ENCODE data around the gene ZFP69B.

Gene ZFP69B

DNA sequence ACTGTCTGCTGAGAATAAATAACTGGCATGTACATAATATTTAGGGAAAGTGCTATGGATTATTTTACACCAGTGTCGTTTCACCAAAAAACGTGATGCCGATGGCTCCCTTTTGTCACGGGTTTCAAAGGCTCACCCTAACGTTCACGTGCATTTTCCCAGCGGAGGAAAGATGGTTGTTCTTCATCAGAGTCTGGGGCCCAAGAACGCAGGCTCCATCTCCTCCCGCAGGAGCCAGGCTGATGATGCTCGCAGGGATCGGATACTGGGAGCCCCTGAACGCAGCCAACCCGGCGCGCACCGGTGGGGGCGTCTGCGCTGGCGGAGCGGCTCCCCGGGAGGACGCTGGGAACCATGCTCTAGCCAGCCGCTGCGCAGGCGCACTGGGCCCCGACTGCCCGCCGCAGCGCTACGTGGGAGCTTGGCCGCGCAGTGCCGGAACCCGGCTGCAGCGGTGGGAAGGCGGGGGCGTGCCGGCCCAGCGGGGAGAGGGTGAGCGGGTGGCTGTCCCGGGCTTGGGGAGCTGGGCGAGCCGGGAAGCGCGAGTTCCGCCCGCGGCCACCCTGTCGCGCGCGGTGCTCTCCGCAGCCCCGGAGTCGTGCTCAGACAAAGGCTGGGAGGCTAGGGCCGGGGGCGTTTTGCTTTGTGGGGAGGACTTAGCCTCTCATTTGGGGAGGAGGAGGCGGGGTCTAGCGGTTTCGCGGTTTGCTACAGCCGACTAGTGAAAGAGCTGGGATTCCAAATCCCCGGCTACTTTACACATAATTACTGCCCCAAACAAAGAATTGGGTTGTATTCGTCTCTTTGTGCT is at the start of gene ZFP69B:
TSS of gene ZFP69B (plus strand) at position 793 of the 811 bp plus-strand sequence. CDS start 486 bp downstream, outside the sequence.
- H3K4me1 Mint-ChIP-seq, result peaks cover 23% of the 10 kb centered on the region
- peak within 1 kb of the TSS; percentile 87 for H3K4me3 Mint-ChIP-seq
- H3K36me3 Mint-ChIP-seq (ENCODE audit: insufficient read depth), result peaks cover 7% of the 10 kb centered on the region
- H3K27me3 Mint-ChIP-seq, result no peaks in the 10 kb centered on the region
- H3K9me3 Mint-ChIP-seq, result peaks cover 19% of the 10 kb centered on the region
- ATAC-seq (replicated peaks; ENCODE audit: extremely low read depth, poor library complexity, severe bottlenecking) (peak; percentile 67), DNase-seq (ENCODE audit: low spot score in 2 of 2) (peak; percentile 73)
- H3K27ac Mint-ChIP-seq (ENCODE audit: low read depth), result peak within 1 kb of the TSS; percentile 88

DNA sequence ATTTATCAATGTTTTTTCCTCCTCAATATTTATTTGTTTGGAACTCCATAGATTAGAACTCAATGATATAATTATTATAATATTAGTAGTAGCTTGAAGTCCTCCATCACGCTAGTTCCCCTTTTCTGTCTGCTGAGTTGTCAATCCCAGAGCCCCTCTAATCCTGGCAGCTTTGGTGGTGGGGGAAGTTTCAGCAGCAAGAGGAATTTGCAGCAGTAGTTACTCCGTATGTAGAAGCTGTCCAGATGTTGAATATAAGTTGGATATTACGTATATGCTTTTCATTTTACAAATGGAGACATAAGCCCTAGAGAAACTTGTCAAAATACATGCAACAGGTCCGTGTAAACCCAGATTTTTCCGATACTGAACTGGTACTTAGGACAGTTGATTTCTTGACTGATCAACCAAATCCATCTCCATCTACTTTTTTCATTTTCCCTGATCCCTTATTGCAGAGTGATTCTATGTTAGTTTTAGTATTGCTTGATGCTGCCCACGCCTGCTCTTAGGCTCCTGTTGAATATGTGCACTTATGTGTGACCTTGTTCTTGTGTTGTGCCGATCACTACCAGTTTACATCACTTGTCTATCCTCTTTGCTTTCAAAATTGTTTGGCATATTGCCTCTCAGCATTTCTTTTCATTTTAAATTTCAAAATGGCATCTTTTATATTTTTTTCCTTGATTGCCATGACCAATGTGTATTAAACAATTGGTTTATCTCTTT is 48.6 kb upstream of the ZFP69B start:
- Mint-ChIP-seq H3K9me3 (no peaks in the 10 kb centered on the region), H3K4me3 (peak overlapping the region; percentile 15), H3K36me3 (ENCODE audit: insufficient read depth) (peaks cover 26% of the 10 kb centered on the region), H3K27ac (ENCODE audit: low read depth) (peak overlapping the region; percentile 80), H3K27me3 (no peaks in the 10 kb centered on the region), H3K4me1 (peaks cover 61% of the 10 kb centered on the region)
- ATAC-seq (replicated peaks; ENCODE audit: extremely low read depth, poor library complexity, severe bottlenecking), result no peak
- DNase-seq (ENCODE audit: low spot score in 2 of 2), result no peak

DNA sequence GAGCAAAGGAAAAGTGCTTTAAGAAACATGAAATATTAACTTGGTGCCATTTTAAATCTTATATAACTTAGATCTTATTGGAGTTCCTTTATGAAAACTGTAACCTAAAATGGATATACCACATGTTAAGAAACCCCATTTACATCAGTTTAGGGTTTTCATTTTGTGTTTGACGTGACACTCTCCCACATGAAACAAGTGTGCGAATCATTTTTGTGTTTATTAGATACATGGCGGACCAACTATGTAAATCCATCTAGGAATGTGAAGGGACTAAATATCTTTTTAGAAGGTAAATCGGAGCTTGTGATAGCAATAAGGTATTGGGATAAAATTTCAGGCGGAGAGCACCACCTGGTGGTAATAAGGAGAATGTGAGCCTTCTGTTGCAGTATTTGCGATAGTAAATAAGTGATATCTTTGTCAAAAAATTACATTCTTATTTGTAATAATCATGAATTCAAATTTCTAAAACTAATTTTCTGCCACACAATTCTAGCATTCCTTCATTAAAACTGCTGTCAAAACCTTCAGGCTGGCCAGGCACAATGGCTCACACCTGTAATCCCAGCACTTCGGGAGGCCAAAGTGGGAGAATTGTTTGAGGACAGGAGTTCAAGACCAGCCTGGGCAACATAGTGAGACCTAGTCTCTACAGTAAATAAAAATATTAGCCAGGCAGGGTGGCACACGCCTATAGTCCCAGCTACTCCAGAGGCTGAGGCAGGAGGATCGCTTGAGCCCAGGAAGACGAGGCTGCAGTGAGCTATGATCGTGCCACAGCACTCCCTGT is 45.4 kb upstream of the ZFP69B start:
- no peaks in the 10 kb centered on the region for H3K27me3 Mint-ChIP-seq
- ATAC-seq (replicated peaks; ENCODE audit: extremely low read depth, poor library complexity, severe bottlenecking), result peak; percentile 75
- peaks cover 39% of the 10 kb centered on the region for H3K36me3 Mint-ChIP-seq (ENCODE audit: insufficient read depth)

DNA sequence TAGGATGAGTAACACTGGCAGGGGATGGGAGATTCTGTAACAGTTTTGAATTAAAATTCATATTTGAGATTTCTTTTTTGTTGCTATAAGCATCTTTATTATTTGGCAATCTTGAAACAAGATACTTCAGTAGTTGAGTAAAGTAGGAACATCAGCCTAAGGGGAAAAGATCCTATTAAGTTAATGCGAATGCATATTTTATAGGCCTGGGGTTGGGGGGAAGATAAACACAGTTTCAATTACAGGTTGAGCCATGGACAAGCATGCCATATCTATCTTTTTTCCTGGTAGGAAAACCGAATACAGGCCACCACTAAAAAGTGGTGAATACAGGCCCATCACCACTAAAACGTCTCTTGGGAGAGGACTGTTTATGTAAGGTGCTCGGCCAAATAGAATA is 44.5 kb upstream of the ZFP69B start:
- H3K4me1 Mint-ChIP-seq, result peaks cover 34% of the 10 kb centered on the region
- no peak overlapping the region for H3K4me3 Mint-ChIP-seq
- H3K27ac Mint-ChIP-seq (ENCODE audit: low read depth), result no peak overlapping the region
- DNase-seq (ENCODE audit: low spot score in 2 of 2) (no peak), ATAC-seq (replicated peaks; ENCODE audit: extremely low read depth, poor library complexity, severe bottlenecking) (no peak)
- H3K9me3 Mint-ChIP-seq, result no peaks in the 10 kb centered on the region
- peaks cover 41% of the 10 kb centered on the region for H3K36me3 Mint-ChIP-seq (ENCODE audit: insufficient read depth)
- H3K27me3 Mint-ChIP-seq, result no peaks in the 10 kb centered on the region

More for the DNA sequence above, 45.4 kb upstream of the ZFP69B start:
- peaks cover 43% of the 10 kb centered on the region for H3K4me1 Mint-ChIP-seq
- peak overlapping the region; percentile 41 for H3K4me3 Mint-ChIP-seq
- H3K27ac Mint-ChIP-seq (ENCODE audit: low read depth), result peak overlapping the region; percentile 88
- DNase-seq (ENCODE audit: low spot score in 2 of 2), result peak in 1 of 2 donors; percentile 41
- H3K9me3 Mint-ChIP-seq, result no peaks in the 10 kb centered on the region

DNA sequence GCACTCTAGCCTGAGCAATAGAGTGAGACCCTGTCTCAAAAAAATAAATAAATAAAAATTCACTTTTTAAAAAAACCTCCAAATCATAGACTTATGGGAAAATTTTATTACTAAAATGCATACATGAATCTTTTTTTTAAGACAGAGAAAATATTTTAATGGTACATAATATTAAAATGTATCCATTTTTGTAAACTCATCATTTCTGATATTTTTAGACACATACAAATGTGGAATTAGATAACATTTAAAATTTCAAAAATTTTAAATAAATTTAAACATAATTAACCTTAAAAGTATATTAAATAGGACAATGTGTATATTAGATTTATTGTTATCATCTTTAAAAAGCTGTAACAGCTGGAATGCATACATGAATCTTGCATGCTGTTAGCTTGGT is 42.8 kb upstream of the ZFP69B start:
- Mint-ChIP-seq H3K27me3 (no peaks in the 10 kb centered on the region), H3K36me3 (ENCODE audit: insufficient read depth) (peaks cover 41% of the 10 kb centered on the region), H3K4me1 (peaks cover 31% of the 10 kb centered on the region), H3K27ac (ENCODE audit: low read depth) (no peak overlapping the region), H3K9me3 (no peaks in the 10 kb centered on the region), H3K4me3 (no peak overlapping the region)
- no peak for DNase-seq (ENCODE audit: low spot score in 2 of 2)
- ATAC-seq (replicated peaks; ENCODE audit: extremely low read depth, poor library complexity, severe bottlenecking), result no peak

DNA sequence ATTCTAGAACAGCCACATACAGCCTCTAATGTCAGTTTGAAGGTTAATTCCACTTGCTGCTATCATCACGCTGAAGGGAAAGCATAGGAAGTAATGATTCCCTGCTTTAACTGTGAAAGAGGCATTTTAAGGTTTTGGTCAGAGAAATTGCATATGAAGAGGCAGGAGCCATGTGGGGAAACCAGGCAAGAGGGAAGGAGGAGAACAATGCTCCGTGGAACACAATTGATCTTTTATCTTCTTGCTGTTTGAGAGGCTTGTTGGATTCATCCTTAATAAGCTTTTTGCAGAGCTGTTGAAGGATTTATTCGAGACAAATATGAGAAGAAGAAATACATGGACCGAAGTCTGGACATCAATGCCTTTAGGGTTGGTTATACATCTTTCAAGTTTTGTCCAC is 40.8 kb upstream of the ZFP69B start:
- no peaks in the 10 kb centered on the region for H3K9me3 Mint-ChIP-seq
- ATAC-seq (replicated peaks; ENCODE audit: extremely low read depth, poor library complexity, severe bottlenecking), result no peak
- DNase-seq (ENCODE audit: low spot score in 2 of 2), result no peak
- no peak overlapping the region for H3K4me3 Mint-ChIP-seq
- H3K36me3 Mint-ChIP-seq (ENCODE audit: insufficient read depth), result peaks cover 60% of the 10 kb centered on the region
- no peak overlapping the region for H3K27ac Mint-ChIP-seq (ENCODE audit: low read depth)
- H3K27me3 Mint-ChIP-seq, result no peaks in the 10 kb centered on the region
- peaks cover 37% of the 10 kb centered on the region for H3K4me1 Mint-ChIP-seq

DNA sequence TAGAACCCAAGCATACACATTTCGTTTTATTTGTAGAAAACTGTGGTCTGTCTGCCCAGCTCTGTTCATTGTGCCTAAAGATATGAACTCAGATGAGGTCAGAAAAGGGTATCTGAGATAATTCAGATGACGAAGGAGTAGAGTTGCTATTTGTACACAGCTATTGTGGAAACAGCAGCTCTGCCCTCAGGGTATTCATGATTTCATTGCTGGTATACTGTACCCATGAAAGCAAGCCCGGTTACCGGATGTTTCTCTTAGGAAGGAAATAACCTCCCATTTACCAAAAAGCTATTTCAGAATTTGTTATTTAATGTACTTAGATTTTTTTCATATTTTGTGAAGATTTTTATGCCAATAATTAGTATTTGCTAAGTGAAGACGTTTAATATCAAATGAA is 39.0 kb upstream of the ZFP69B start:
- peaks cover 36% of the 10 kb centered on the region for H3K4me1 Mint-ChIP-seq
- peaks cover 70% of the 10 kb centered on the region for H3K36me3 Mint-ChIP-seq (ENCODE audit: insufficient read depth)
- no peak for ATAC-seq (replicated peaks; ENCODE audit: extremely low read depth, poor library complexity, severe bottlenecking)
- H3K27me3 Mint-ChIP-seq, result no peaks in the 10 kb centered on the region
- no peak overlapping the region for H3K4me3 Mint-ChIP-seq
- H3K27ac Mint-ChIP-seq (ENCODE audit: low read depth), result no peak overlapping the region
- no peak for DNase-seq (ENCODE audit: low spot score in 2 of 2)
- no peaks in the 10 kb centered on the region for H3K9me3 Mint-ChIP-seq

DNA sequence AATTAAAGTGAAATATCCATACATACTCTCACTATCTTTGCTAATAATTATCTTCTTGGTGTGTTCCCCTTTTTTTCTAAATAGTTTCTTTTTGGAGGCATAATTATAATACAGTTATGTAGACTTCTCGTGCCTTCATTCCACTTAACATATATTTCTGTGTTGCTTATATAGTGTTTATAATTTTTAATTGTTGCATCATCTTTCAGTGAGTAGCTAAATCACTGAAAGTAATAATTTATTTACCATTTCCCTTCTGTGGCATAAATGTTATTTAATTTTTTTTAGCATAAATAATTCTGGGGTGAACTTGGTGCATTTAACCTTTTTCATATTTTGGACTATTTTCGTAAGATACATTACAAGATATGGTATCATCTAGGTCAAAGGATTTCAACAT is 38.4 kb upstream of the ZFP69B start:
- Mint-ChIP-seq H3K9me3 (no peaks in the 10 kb centered on the region), H3K36me3 (ENCODE audit: insufficient read depth) (peaks cover 69% of the 10 kb centered on the region), H3K27ac (ENCODE audit: low read depth) (peak overlapping the region; percentile 20), H3K4me3 (no peak overlapping the region), H3K27me3 (no peaks in the 10 kb centered on the region), H3K4me1 (peaks cover 36% of the 10 kb centered on the region)
- ATAC-seq (replicated peaks; ENCODE audit: extremely low read depth, poor library complexity, severe bottlenecking), result no peak
- DNase-seq (ENCODE audit: low spot score in 2 of 2), result no peak

DNA sequence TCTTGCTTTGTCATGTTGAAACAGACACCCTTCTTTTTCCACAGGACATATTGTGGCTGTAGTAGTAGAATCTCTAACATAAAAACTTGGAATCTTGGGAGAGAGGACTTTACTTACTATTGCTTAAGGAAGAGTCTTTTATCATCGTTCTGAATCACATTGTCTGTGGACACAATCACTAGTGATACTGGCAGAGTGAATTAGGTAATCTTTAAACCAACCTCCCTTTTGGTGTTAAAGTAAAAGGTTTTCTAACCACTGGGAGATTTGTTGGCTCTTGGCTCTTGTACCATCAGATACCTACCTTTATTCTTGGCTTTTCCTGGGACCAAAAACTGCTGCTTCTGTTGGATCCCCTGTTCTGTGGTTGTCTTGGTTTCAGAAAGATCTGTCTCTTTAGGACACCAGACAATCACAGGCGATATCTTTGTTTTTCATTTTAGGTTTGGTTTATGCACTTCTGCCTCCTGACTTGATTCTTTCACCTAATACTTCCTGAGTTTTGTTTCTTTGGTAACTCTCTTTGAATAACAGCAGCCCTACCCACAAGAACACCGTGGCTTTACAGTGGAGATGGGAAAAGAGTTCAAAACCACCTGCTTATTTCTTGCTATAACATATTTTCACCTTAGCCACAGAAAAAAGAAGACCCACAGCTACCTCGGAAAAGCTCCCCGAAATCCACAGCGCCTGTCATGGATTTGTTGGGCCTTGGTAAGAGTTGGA is 36.6 kb upstream of the ZFP69B start:
- DNase-seq (ENCODE audit: low spot score in 2 of 2), result no peak
- Mint-ChIP-seq H3K4me1 (peaks cover 36% of the 10 kb centered on the region), H3K27ac (ENCODE audit: low read depth) (peak overlapping the region; percentile 75), H3K36me3 (ENCODE audit: insufficient read depth) (peaks cover 78% of the 10 kb centered on the region), H3K4me3 (no peak overlapping the region), H3K9me3 (no peaks in the 10 kb centered on the region), H3K27me3 (no peaks in the 10 kb centered on the region)
- ATAC-seq (replicated peaks; ENCODE audit: extremely low read depth, poor library complexity, severe bottlenecking), result peak; percentile 68

DNA sequence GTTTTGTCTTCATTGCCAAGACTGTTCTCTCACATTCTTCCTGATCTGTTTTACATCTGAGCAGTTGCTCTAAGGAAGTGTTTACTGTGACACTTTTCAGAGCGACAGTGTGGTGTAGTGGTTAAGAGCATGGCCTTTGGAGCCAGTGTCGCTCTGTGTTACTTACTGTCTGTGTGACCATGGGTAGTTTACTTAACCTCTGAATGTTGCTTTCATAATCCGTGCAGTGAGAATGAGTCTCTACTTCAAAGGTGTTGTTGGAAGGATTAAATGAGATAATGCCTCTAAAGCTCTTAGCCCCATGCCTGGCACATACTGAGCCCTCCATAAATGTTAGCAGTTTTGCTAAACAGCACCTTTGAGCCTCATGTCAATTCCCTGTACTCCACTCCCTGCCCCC is 35.9 kb upstream of the ZFP69B start:
- no peak overlapping the region for H3K4me3 Mint-ChIP-seq
- no peaks in the 10 kb centered on the region for H3K9me3 Mint-ChIP-seq
- peak overlapping the region; percentile 75 for H3K27ac Mint-ChIP-seq (ENCODE audit: low read depth)
- H3K27me3 Mint-ChIP-seq, result no peaks in the 10 kb centered on the region
- peaks cover 78% of the 10 kb centered on the region for H3K36me3 Mint-ChIP-seq (ENCODE audit: insufficient read depth)
- peaks cover 36% of the 10 kb centered on the region for H3K4me1 Mint-ChIP-seq
- ATAC-seq (replicated peaks; ENCODE audit: extremely low read depth, poor library complexity, severe bottlenecking), result peak; percentile 82
- no peak for DNase-seq (ENCODE audit: low spot score in 2 of 2)

DNA sequence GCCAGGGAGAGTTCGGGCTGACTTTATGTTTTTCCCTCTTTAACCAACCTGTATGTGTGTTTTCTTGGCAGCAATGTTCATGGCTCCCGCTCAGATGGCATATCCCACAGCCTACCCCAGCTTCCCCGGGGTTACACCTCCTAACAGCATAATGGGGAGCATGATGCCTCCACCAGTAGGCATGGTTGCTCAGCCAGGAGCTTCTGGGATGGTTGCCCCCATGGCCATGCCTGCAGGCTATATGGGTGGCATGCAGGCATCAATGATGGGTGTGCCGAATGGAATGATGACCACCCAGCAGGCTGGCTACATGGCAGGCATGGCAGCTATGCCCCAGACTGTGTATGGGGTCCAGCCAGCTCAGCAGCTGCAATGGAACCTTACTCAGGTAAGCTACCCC is 33.6 kb upstream of the ZFP69B start:
- H3K4me1 Mint-ChIP-seq, result peaks cover 36% of the 10 kb centered on the region
- no peaks in the 10 kb centered on the region for H3K9me3 Mint-ChIP-seq
- no peak overlapping the region for H3K27ac Mint-ChIP-seq (ENCODE audit: low read depth)
- ATAC-seq (replicated peaks; ENCODE audit: extremely low read depth, poor library complexity, severe bottlenecking) (no peak), DNase-seq (ENCODE audit: low spot score in 2 of 2) (no peak)
- H3K4me3 Mint-ChIP-seq, result no peak overlapping the region
- peaks cover 84% of the 10 kb centered on the region for H3K36me3 Mint-ChIP-seq (ENCODE audit: insufficient read depth)
- no peaks in the 10 kb centered on the region for H3K27me3 Mint-ChIP-seq

All from central memory CD8-positive, alpha-beta T cell (primary cell).